HG03045 (cell line): ENCODE measurements around the gene URGCP.
A peak's percentile ranks its signal among the peaks of the same experiment; 100 is the strongest.
"Not testable (repeated sequence)": the region's sequence is repeated elsewhere in the genome, so short reads cannot be mapped to it uniquely, and the experiment has no call there.

Experiments used
- ATAC-seq: cut with Tn5 transposase; IDR thresholded peaks from one replicate; pipeline ENCODE4 v1.9.1; 2021; ENCODE audit warnings: mild to moderate bottlenecking, moderate library complexity; ENCODE audit not compliant: unreplicated experiment

The URGCP gene

GRCh38 chr7:43922726-43923125 is 16.3 kb upstream of the URGCP start:
- no peak for ATAC-seq

GRCh38 chr7:43921423-43921822 is 15.0 kb upstream of the URGCP start:
- no peak for ATAC-seq

GRCh38 chr7:43915907-43916306 is 9.5 kb upstream of the URGCP start:
- ATAC-seq: no peak

GRCh38 chr7:43914795-43915194 is 8.4 kb upstream of the URGCP start:
- no peak for ATAC-seq

GRCh38 chr7:43905956-43906330 is 453 bp downstream of the URGCP start:
- ATAC-seq: peak; percentile 39

GRCh38 chr7:43905209-43905946 is 1.0 kb downstream of the URGCP start:
- no peak for ATAC-seq

- ATAC-seq: no peak
Measured at GRCh38 chr7:43904533-43905208, 1.7 kb downstream of the URGCP start.

- ATAC-seq: no peak
Measured at GRCh38 chr7:43902542-43903054, 3.8 kb downstream of the URGCP start.

- ATAC-seq: not testable (repeated sequence)
Measured at GRCh38 chr7:43898571-43898970, 7.8 kb downstream of the URGCP start.

GRCh38 chr7:43895847-43896415 is 10.5 kb downstream of the URGCP start:
- no peak for ATAC-seq

- ATAC-seq: no peak
Measured at GRCh38 chr7:43891069-43891955, 15.1 kb downstream of the URGCP start.

- ATAC-seq: no peak
Measured at GRCh38 chr7:43890468-43890867, 15.9 kb downstream of the URGCP start.

GRCh38 chr7:43888993-43889945 is 17.1 kb downstream of the URGCP start:
- ATAC-seq: no peak

GRCh38 chr7:43884617-43885016 is 21.8 kb downstream of the URGCP start:
- ATAC-seq: no peak

- no peak for ATAC-seq
Measured at GRCh38 chr7:43884209-43884608, 22.2 kb downstream of the URGCP start.

- no peak for ATAC-seq
Measured at GRCh38 chr7:43880596-43880995, 25.8 kb downstream of the URGCP start.

GRCh38 chr7:43879477-43879876 is 26.9 kb downstream of the URGCP start:
- ATAC-seq: no peak

- ATAC-seq: no peak
Measured at GRCh38 chr7:43878867-43879266, 27.5 kb downstream of the URGCP start.

GRCh38 chr7:43877968-43878864 is 28.2 kb downstream of the URGCP start:
- ATAC-seq: no peak
